HG03457 (cell line): ENCODE measurements around the gene BAD.
"Not testable (repeated sequence)": the region's sequence is repeated elsewhere in the genome, so short reads cannot be mapped to it uniquely, and the experiment has no call there.

Experiments
- ATAC-seq: cut with Tn5 transposase; IDR thresholded peaks from one replicate; pipeline ENCODE4 v1.9.1; 2021; ENCODE audit warnings: moderate number of reproducible peaks; ENCODE audit not compliant: unreplicated experiment

BAD gene

DNA sequence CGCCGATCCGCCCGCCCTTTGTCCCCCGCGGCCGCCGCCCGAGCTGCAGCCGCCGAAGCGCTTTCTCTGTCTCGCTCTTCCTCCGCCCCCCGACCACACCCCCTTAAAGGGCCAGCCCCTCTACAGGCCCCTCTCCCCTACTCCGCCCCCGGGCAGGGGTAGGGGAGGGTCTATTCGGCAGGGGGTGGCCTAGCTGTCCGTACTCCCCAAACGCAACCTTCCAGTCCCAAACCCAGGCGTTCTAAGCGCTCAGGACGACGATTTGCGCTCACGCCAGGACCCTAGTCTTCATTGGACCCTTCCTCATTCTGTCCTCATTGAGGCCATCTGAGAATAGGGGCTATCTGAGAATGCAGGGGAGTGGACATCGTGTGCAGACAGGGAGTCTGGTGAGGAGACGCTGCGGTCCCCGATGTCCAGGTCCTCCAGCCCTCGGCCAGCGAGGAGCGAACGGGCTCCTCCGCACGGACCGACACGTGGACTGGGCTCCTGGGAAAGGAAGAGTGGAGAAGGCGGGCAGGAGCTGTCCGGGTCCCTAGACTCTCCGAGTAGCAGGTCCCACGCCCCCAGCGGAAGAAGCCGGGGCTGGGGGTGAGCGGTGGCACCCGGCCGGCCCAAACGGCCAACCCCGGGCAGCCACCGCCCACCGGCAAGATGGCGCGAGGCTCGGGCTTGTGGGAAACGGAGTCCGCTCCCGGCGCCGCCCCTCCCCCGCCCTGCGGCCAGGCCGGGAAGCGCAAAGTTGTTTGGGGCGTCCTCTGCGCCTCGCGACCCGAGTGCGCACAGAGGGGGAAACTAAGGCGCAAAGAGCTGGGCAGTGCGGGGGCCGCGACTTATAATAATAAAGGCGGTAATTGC lies 37.4 kb downstream of the BAD start, which contains the start of gene PPP1R14B:
Gene PPP1R14B, minus strand, starts transcription at position 73 of the 858 bp plus-strand sequence. CDS start 270 bp downstream, outside the sequence.
- no peak for ATAC-seq

DNA sequence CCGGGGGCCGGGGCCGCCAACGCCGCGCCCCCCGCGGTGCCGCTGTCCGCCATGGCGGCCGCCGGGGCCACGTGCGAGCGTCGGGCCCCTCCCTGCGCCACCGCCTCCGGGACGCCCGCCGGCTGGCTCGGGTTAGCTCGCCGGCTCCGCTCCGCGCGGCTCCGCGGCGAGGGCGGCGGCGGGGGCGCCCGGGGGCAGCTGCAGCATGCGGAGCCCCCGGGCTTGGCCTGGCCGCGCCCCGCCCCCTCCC lies 37.9 kb downstream of the BAD start:
- ATAC-seq: not testable (repeated sequence)

DNA sequence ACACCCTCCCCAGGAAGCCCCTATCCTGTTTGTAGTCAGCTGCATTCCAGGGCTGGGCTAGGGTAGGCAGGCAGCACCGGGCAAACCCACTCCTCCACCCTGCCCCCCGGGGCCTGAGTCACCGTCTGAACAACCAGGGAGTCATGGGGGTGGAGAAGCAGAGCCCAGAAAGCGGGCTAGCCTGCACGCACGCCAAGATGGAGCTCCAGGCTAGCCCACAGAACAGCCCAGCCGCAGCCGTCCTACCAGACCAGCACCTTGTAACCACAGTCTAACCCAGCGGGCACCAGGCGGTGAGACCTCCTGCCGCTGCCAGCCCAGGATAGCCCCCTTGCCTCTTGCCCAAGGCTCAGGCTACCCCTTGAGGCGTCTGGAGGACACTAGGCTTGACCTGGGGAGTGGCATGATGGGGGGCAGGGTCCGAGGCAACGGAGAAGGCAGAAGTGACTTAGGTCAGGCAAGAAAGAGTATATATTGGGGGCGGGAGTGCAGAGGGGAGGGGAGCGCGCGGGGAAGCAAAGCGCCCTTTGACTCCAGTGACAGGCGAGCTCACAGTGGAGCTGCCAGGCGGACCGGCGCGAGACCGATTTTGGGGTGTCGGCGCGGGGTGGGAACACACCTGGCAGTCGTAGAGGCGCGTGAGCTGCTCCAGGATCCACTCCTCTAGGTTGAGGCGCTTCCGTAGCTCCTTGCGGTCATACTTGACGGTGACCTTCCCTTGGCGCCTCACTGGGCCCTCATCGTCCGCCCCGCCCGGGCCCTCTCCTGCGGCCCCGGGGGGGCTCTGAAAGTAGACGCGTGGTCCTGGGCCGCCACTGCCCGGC lies 38.5 kb downstream of the BAD start:
- ATAC-seq: no peak

DNA sequence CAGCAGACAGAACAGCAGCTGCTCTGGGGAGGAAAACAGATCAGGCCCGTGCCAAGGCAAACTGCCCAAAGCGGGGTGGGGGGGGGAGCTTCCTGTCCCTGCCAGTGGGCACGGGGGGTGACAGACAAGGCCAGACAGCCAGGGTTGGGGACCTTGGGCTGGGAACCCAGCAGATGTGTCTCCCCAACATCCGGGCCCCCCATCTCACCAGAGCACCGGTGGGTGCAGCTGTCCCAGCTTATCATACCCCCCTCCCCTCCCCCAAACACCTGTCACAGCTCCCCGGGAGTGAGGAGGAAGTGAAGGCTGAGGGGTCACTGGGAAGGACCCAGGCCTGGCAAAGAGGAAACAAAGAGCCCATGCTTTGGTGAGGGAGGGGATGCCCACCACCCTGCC lies 39.1 kb downstream of the BAD start:
- ATAC-seq: no peak

DNA sequence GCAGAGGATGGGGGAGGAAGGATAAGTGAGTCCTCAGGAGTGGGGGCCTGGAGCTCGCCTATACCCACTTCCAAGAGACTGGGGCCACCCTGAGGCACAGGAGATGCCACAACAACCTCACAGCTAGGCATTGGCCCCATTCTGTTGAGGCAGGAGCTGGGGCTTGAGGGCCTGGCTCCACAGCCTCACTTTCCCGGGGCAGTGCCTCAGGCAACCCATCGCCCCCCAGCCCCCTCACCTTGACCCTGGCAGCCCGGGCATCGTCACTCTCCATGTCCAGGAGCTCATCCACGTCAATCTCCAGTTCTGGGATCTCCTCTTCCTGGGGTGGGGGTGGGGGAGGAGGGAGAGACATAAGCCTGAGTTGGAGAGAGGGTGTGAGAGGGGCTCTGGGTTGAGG lies 39.5 kb downstream of the BAD start:
- no peak for ATAC-seq

DNA sequence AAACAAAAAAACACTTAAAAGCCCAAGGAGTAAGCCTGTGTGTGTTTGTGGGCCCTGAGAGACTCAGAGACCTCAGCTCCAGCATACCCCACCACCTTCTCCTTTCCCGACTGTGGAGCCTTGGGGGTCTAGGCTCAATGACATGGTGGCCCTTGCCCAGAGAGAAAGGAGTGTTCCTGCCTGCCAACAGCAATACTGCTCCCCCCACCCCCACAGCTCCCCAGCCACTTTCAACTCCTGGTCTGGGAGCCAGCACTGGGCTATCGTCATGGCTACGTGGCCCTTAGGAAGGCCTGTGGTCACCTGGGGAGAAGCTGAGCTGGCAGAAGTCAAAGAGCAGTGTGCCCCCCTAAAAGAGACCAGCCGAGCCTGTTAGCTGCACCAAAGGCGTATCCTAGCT lies 40.4 kb downstream of the BAD start:
- no peak for ATAC-seq

DNA sequence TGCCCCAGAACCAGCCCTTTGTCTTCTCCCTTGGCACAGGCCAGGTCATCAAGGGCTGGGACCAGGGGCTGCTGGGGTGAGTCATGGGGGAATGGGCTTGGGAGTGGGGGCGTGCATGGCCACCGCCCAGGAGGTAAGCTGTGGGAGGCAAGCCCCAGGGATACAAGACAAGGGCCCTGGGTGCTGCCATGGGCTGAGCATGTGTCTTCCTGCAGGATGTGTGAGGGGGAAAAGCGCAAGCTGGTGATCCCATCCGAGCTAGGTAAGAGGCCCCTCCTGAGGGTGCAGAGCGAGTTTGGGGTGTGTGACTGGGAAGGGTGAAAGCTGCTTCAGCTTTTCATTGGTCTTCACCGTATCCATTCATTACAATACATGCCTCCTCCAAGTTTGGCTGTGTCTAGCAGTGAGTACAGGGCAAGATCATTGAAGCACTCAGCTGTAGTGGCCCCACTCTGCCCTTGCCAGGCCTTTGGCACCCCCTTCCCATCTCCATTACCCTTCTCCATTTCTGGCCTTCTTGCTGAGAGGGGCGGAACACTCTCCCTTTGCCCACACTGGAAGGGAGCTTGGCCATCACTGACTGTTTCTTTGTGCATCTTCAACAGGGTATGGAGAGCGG lies 41.1 kb downstream of the BAD start:
- ATAC-seq: no peak

DNA sequence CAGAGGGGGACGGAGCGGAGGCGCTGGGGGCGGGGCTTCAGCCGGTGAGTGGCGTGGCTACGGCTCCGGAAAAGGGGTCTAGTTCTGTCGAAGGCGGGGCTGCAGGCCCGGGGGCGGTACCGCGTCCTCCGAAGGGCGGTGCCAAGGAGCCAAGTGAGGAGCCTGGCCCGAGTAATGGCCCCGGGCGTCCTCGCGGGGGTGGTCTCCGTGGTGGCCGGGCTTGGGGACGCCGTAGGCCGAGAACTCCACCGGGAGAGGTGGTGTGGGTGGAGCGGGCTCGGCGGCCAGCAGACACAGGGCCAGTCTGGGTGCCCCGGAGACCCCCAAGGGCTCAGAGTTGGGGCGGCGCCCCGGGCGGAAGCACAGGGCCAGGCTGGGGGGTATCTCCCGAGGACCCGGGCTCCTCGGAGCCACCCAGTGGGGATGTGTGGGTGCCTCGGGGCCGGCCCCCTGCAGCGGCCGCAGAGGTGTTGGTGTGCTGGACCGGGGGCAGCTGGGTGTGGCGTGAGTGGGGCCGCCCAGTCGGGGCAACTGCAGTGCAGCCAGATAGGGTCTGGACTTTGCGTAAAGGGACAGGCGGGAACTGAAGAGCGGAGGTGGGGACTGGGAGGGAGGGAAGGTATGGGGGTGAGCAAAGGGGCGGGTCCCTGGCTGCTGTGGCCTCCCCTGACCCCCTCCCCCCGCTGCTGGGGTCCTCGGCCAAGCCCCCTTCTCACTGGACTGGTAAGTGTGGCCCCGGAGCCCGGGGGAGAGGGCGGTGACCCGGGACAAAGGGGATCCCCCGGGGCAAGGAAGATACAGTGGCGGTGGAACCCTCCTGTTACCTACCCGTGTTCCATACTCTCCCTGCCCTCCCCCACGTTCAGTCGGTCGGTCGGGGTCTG lies 42.7 kb downstream of the BAD start:
- peak; percentile 11 for ATAC-seq

DNA sequence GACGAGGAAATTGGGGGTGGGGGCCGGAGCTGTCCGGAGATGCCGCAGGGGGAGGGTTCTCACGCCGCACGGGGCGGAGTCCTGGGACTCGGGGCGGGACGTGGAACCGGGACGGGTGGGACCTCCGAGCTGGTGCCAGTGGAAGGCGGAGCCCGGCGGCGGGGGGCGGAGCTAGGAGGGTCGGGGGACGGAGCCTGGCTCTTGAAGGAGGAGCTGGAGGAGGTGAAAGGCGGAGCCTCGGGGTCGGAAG lies 43.3 kb downstream of the BAD start:
- ATAC-seq: peak; percentile 43

DNA sequence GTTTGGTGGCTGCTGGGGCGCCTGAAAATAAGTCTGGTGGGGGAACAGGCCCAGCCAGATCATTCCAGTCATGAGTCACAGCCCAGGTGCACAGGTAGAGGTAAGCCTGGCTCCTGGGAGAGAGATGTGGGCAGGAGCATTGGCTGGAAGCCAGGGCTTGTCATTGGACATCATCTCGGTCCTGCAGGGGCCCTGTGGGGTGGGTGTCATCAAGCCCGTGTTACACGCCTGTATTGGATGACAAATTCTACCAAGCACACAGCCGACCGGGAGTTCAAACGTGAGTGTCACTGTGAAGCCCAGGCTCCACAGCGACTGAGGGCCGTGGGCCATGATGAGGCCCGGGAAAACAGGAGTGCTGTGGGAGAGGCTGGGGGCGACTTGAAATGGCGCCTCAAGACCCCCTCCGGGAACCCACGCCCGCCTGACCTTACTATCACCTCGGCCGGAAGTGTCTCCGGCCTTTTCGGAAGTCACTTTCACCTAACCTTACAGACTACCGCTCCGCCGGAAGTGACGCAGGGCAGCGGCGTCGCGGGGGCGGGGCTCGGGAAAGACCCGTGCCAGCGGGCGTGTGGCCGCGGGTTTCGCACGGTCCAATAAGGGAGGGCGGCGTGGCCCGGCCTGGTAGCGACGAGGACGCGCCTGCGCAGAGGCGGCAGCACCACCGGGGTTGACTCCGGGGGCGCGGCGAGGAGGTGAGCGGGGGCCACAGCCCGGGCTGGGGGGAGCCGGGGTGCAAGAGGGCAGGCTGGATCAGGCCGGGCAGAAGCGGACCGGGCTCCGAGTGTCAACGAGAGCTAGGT lies 43.8 kb downstream of the BAD start, which contains the start of gene FKBP2:
Gene FKBP2, plus strand, starts transcription at position 661 of the 806 bp plus-strand sequence. CDS start 1,293 bp downstream, outside the sequence.
- peak; percentile 36 for ATAC-seq

DNA sequence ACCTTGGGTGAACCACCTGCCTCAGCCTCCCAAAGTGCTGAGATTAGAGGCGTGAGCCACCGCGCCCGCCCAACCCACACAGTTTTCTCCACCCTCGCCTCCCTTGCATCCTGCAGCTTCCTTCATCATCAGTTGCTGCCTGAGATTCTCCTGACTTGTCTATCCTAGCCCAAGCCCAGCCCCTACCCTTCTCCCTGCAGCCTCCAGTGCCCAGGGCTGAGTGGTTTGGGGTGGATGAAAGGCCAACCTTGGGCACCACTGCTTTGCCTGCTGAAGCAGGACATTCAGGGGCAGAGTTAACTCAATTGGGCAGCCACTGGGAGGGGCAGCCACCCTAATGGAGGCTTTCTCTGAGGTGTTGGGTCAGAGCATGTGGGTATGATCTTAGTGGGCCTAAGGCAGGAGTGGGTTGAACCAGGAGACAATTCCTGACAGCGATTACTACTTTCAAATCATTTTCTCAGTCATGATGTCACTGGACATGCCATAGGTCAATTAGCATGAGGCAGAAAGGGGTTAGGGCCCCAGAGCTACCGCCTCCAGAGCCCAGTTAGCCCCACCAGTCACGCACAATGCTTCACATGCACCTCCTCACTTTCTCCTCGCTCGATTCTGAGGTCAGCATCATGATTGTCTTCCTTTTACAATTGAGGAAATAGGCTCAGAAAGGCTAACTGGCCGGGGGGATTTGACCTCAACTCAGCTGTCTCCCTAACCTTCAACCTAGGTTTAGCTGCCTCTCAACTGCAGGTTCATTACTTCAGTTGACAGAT lies 44.6 kb downstream of the BAD start:
- peak; percentile 16 for ATAC-seq

DNA sequence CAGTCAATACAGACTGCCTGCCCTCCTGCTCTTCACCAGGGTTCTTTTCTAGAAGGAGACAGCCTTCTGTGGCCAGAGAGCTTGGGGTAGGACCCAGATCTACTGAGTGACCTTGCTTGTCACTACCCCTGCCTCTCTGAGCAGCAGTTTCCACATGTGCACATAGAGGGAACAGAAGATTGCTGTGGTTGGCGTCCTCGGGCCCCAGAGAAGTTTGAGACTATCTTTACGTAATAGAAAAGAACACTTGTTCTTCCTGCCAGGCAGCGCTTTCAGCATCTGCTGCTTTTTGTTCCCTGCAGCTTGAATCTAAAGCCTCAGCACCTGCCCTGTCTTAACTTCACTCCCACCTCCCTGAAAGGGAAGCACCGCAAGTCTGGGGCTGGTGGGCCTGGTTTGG lies 45.5 kb downstream of the BAD start:
- ATAC-seq: no peak

DNA sequence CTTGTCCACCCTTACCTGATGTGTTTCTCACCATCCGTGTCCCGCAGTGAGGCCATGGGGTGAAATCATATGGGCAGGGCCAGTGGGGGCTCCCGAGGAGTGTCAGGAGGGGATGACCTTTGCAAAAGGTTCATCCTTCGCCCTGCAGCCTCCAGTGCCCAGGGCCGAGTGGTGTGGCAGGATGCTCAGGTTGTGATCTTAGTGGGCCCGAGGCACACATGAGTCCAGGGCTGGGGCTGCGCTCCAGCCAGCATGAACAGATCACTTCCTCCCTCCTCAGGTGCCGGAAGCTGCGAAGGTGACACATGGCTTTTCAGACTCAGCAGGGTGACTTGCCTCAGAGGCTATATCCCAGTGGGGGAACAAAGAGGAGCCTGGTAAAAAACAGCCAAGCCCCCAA lies 46.4 kb downstream of the BAD start:
- ATAC-seq: no peak

DNA sequence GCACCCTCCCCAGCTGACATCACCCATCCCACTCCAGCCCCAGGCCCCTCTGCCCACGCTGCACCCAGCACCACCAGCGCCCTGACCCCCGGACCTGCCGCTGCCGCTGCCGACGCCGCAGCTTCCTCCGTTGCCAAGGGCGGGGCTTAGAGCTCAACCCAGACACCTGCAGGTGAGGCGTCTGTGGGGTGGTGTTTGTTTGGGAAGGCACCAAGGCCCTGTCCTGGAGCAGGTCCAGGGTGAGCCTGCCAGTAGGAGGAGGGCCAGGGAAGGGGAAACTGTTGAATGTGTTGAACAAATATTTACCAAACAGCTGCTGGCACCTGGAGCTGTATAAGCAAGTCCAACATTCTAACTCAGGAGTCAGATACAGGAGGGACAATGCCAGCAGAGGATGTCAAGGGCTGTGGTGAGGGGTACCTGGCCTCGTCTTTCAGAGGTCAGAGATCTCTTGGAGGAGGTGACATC lies 46.9 kb downstream of the BAD start:
- ATAC-seq: no peak

DNA sequence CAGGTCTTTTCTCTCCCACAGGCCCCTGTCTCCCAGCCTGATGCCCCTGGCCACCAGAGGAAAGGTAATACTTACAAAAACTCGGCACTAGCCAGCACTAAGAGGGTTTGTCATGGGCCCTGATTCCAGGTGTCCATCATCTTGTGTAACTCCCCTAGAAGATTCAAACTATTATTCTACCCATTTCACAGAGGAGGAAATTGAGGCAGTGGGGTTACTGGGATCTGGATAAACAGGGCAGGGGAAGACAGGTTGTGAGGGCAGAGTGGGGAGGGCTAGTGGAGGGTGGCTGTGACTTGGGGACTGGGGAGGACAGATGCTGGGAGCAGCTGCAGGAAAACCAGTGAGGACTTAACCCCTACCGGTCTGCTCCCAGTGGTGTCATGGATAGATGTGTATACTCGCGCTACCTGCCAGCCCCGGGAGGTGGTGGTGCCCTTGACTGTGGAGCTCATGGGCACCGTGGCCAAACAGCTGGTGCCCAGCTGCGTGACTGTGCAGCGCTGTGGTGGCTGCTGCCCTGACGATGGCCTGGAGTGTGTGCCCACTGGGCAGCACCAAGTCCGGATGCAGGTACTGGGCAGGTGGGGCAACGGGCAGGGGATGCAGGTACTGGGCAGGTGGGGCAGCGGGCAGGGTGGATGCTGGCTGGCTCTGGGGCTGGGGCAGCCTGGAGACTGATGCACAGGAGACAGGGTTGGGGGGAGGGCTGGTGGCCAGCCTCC lies 48.9 kb downstream of the BAD start:
- no peak for ATAC-seq

DNA sequence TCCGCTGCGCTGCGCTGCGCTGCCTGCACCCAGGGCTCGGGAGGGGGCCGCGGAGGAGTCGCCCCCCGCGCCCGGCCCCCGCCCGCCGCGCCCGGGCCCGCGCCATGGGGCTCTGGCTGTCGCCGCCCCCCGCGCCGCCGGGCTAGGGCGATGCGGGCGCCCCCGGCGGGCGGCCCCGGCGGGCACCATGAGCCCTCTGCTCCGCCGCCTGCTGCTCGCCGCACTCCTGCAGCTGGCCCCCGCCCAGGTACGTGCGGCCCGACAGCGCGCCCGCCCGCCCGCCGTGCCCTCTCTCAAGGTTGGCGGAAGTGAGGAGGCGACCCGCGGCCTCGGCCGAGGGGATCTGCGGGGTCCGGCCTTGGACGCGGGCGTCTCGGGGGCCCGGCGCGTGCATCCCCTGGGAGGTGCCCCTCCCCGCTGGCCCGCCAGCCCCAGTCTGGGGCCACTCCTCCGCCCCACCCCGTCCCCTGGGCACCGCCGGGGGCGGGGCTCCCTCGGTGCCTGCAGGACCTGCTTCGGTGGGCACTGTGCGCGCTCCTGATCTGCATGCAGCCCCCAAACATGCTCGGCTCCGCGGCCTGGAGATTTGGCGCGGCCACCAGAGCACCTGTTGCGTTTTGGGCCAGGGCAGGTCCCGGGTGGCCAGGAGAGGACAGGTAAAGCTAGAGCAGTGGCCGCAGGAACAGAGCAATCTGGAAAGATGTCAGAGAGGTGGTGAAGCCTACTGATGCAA lies 49.7 kb downstream of the BAD start:
- no peak for ATAC-seq

DNA sequence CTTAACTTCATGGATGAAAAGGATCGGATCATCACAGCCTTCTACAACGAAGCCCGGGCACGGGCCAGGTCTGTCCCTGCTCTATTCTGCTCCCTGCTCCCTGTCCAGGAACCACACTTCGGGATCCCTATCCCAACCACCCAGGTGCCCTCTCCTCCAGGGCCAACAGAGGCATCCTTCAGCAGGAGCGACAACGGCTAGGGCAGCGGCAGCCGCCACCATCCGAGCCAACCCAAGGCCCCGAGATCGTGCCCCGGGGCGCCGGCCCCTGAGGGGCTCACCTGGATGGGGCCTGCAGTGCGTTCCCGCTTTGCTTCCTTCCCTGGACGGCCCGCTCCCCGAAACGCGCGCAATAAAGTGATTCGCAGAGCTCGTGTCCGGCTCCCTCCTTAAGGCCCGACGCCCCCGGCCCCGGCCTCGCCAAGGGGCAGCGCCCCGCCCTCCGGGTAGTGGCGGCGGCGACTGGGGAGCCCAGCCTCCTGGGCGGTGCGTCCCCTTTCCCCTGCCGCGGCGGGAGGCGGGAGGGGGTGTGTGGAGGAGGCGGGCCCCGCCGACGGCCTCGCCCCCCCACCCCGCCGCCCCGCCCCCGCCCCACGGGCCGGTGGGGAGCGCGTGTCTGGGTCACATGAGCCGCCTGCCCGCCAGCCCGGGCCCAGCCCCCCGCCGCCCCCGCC lies 50.4 kb downstream of the BAD start, which contains the start of gene VEGFB:
Gene VEGFB, plus strand, starts transcription at position 672 of the 674 bp plus-strand sequence. CDS start 250 bp downstream, outside the sequence.
- ATAC-seq: no peak
